H9 (cell line): Measurements from ENCODE around the gene MEPE. TPM values are rescaled to one million over a fixed set of nuclear protein-coding genes. Genes with fewer than 3 reads are reported as not detected.

ENCODE experiments used
- DNase-seq: peaks from one replicate; pipeline ENCODE4 v3.0.0-alpha.2; 2017
- H2AFZ ChIP-seq: one replicate; pipeline ENCODE4 v1.6.1; 2013; ENCODE audit warnings: mild to moderate bottlenecking, low read length, control low read depth, moderate library complexity
- H2AK5ac ChIP-seq: 2 replicates; pipeline ENCODE4 v1.6.1; 2013; ENCODE audit warnings: low read length, control low read depth, mixed read lengths; ENCODE audit not compliant: insufficient read length
- H2BK120ac ChIP-seq: one replicate; pipeline ENCODE4 v1.6.1; 2013; ENCODE audit warnings: low read depth, mild to moderate bottlenecking, low read length, control low read depth, inconsistent platforms; ENCODE audit not compliant: poor library complexity, severe bottlenecking
- H2BK12ac ChIP-seq: 2 replicates; pipeline ENCODE4 v1.6.1; 2013; ENCODE audit warnings: low read length, control low read depth, mixed read lengths, low read depth; ENCODE audit not compliant: insufficient read length
- H2BK15ac ChIP-seq: 2 replicates; pipeline ENCODE4 v1.6.1; 2013; ENCODE audit warnings: low read depth, low read length, control low read depth
- H2BK20ac ChIP-seq: one replicate; pipeline ENCODE4 v1.6.1; 2013; ENCODE audit warnings: low read depth, mild to moderate bottlenecking, low read length, control low read depth, inconsistent platforms; ENCODE audit not compliant: poor library complexity, severe bottlenecking
- H2BK5ac ChIP-seq: 2 replicates; pipeline ENCODE4 v1.6.1; 2013; ENCODE audit warnings: low read length, control low read depth, mixed read lengths; ENCODE audit not compliant: insufficient read length
- H3K14ac ChIP-seq: 2 replicates; pipeline ENCODE4 v1.6.1; 2013; ENCODE audit warnings: low read length, control low read depth; ENCODE audit not compliant: insufficient read depth
- H3K18ac ChIP-seq: 2 replicates; pipeline ENCODE4 v1.6.1; 2013; ENCODE audit warnings: low read depth, mild to moderate bottlenecking, mixed read lengths, low read length, control low read depth; ENCODE audit not compliant: insufficient read length
- H3K23ac ChIP-seq: 2 replicates; pipeline ENCODE4 v1.6.1; 2013; ENCODE audit warnings: low read length, control low read depth, mixed read lengths, low read depth; ENCODE audit not compliant: insufficient read length
- H3K23me2 ChIP-seq: 2 replicates; pipeline ENCODE4 v1.6.1; 2013; ENCODE audit warnings: low read depth, mild to moderate bottlenecking, mixed read lengths, low read length, control low read depth; ENCODE audit not compliant: insufficient read length, poor library complexity, severe bottlenecking
- H3K27ac ChIP-seq: 2 replicates; pipeline ENCODE4 v1.5.1; 2013; ENCODE audit warnings: low read length, control low read depth, mixed read lengths, low read depth; ENCODE audit not compliant: insufficient read length
- H3K27me3 ChIP-seq: 2 replicates; pipeline ENCODE4 v1.6.1; 2013; ENCODE audit warnings: low read length, control low read depth, inconsistent platforms; ENCODE audit not compliant: insufficient read depth
- H3K4ac ChIP-seq: 2 replicates; pipeline ENCODE4 v1.6.1; 2013; ENCODE audit warnings: low read depth, mild to moderate bottlenecking, control low read depth, inconsistent platforms, low read length, moderate library complexity
- H3K4me1 ChIP-seq: 2 replicates; pipeline ENCODE4 v1.6.1; 2013; ENCODE audit warnings: low read length, control low read depth, inconsistent platforms; ENCODE audit not compliant: insufficient read depth
- H3K4me2 ChIP-seq: 2 replicates; pipeline ENCODE4 v1.6.1; 2013; ENCODE audit warnings: low read length, control low read depth, mixed read lengths; ENCODE audit not compliant: insufficient read length, insufficient read depth
- H3K56ac ChIP-seq: 2 replicates; pipeline ENCODE4 v1.6.1; 2013; ENCODE audit warnings: low read depth, mild to moderate bottlenecking, mixed read lengths, low read length, control low read depth; ENCODE audit not compliant: insufficient read length
- H3K79me1 ChIP-seq: 2 replicates; pipeline ENCODE4 v1.6.1; 2013; ENCODE audit warnings: low read depth, mild to moderate bottlenecking, moderate library complexity, low read length, control low read depth, inconsistent platforms; ENCODE audit not compliant: insufficient read depth, poor library complexity, severe bottlenecking
- H3K79me2 ChIP-seq: 2 replicates; pipeline ENCODE4 v1.6.1; 2013; ENCODE audit warnings: low read length, control low read depth, inconsistent platforms; ENCODE audit not compliant: insufficient read depth
- H3K9ac ChIP-seq: 2 replicates; pipeline ENCODE4 v1.6.1; 2013; ENCODE audit warnings: low read length, control low read depth, mixed read lengths; ENCODE audit not compliant: insufficient read length; ENCODE audit errors: extremely low read depth
- H3K9me3 ChIP-seq: one replicate; pipeline ENCODE4 v1.6.1; 2013; ENCODE audit warnings: low read depth, low read length, inconsistent platforms; ENCODE audit not compliant: control insufficient read depth
- H3T11ph ChIP-seq: one replicate; pipeline ENCODE4 v1.6.1; 2013; ENCODE audit warnings: mild to moderate bottlenecking, low read length, control low read depth, inconsistent platforms
- H4K20me1 ChIP-seq: one replicate; pipeline ENCODE4 v1.6.1; 2013; ENCODE audit not compliant: control insufficient read depth, insufficient read length, insufficient read depth
- H4K5ac ChIP-seq: 2 replicates; pipeline ENCODE4 v1.6.1; 2013; ENCODE audit warnings: low read depth, mild to moderate bottlenecking, mixed read lengths, low read length, control low read depth; ENCODE audit not compliant: insufficient read length
- H4K8ac ChIP-seq: replicated peaks from 2 replicates; pipeline ENCODE4 v1.6.1; 2013; ENCODE audit warnings: low read length, control low read depth, mixed read lengths, low read depth; ENCODE audit not compliant: insufficient read length
- H4K91ac ChIP-seq: 2 replicates; pipeline ENCODE4 v1.6.1; 2013; ENCODE audit warnings: low read depth, mild to moderate bottlenecking, moderate library complexity, mixed read lengths, low read length, control low read depth; ENCODE audit not compliant: insufficient read length
- H3K27ac Mint-ChIP-seq, 3 experiments: 2 replicates in 2 of 3; 3 replicates in 1 of 3; pipeline ENCODE4 v1.8.0; 2020 to 2021; ENCODE audit warnings: mixed read lengths in 3 of 3, mild to moderate bottlenecking in 1 of 3, moderate library complexity in 1 of 3
- H3K27me3 Mint-ChIP-seq: 2 replicates; pipeline ENCODE4 v1.8.0; 2021; ENCODE audit warnings: low read depth, mild to moderate bottlenecking, moderate library complexity, mixed read lengths
- H3K36me3 Mint-ChIP-seq, 3 experiments: 2 replicates in 2 of 3; 3 replicates in 1 of 3; pipeline ENCODE4 v1.8.0; 2020 to 2021; ENCODE audit warnings: low read depth in 3 of 3, mixed read lengths in 3 of 3; ENCODE audit not compliant: insufficient read depth in 1 of 3
- H3K4me1 Mint-ChIP-seq, 2 experiments: 2 replicates each; pipeline ENCODE4 v1.8.0; 2020; ENCODE audit warnings: mixed read lengths in 2 of 2
- H3K4me3 Mint-ChIP-seq, 2 experiments: 2 replicates in 1 of 2; 3 replicates in 1 of 2; pipeline ENCODE4 v1.8.0; 2020 to 2021; ENCODE audit warnings: mild to moderate bottlenecking in 2 of 2, mixed read lengths in 2 of 2, moderate library complexity in 1 of 2
- H3K9me3 Mint-ChIP-seq, 2 experiments: 2 replicates in 1 of 2; 3 replicates in 1 of 2; pipeline ENCODE4 v1.8.0; 2020; ENCODE audit warnings: mild to moderate bottlenecking in 2 of 2, mixed read lengths in 2 of 2, moderate library complexity in 1 of 2
- WGBS: extraction: QIAGEN DNeasy Blood & Tissue Kit; methylation state at CpG from one replicate; pipeline ENCODE4 v1.1.7; 2013; ENCODE audit warnings: missing lambda C conversion rate, low lambda C conversion rate, mixed read lengths; ENCODE audit not compliant: insufficient read length; ENCODE audit errors: extremely low coverage; 5-methylcytosine and 5-hydroxymethylcytosine counted together
- total RNA-seq: library from RNA; stranded (reverse); gene quantifications from 2 replicates; pipeline ENCODE4 v1.2.1, GENCODE V29; 2021
- TF ChIP-seq, protein P1 (sequence below): fragments of 200-600 bp; sonication (generic); conservative IDR thresholded peaks from 3 replicates; pipeline ENCODE4 v1.8.0; 2021; ENCODE audit warnings: antibody characterized with exemption, mild to moderate bottlenecking

MEPE gene
- total RNA-seq, 1 experiment from 2014 or later = not detected

DNA sequence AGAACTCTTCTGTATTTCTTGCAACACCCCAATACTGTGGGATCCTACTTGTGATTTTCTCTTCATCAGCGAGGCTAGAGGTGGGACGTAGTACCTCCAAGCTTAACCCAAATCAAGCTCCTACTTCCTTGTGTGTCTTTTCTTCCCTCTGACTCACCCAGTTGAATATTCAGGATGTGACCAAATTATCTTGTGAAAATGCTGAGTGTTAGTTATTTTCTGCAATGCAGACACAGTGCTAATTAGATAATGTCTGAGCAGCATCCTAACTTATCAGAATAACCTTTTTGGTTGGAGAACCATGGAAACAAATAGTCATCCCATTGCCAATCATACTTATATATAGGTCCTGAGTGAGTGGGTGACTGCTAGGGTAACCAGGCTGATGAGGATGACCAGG lies 2.4 kb downstream of the MEPE start:
- H3K27ac Mint-ChIP-seq = no peak overlapping the region; a peak in 1 of 7 replicates

More for the DNA sequence above, 2.4 kb downstream of the MEPE start:
- Histone ChIP-seq H3K4me1 (no peaks in the 10 kb centered on the region), H2BK5ac (no peak overlapping the region), H3K79me1 (no peaks in the 10 kb centered on the region), H4K8ac (no peak overlapping the region), H3K23ac (no peak overlapping the region), H3K27me3 (no peaks in the 10 kb centered on the region), H3K9me3 (no peaks in the 10 kb centered on the region), H3T11ph (no peak overlapping the region), H2BK12ac (no peak overlapping the region), H3K4me2 (no peak overlapping the region), H3K9ac (no peak overlapping the region), H2AK5ac (no peak overlapping the region), H4K91ac (no peak overlapping the region), H2BK20ac (no peak overlapping the region), H3K14ac (no peak overlapping the region), H2AFZ (no peak overlapping the region), H3K27ac (no peak overlapping the region), H3K18ac (no peak overlapping the region), H3K23me2 (no peaks in the 10 kb centered on the region), H4K20me1 (no peaks in the 10 kb centered on the region), H4K5ac (no peak overlapping the region), H2BK120ac (no peak overlapping the region), H3K4ac (no peak overlapping the region), H3K56ac (no peak overlapping the region), H2BK15ac (no peak overlapping the region), H3K79me2 (no peaks in the 10 kb centered on the region)
- TF ChIP-seq, protein P1, sequence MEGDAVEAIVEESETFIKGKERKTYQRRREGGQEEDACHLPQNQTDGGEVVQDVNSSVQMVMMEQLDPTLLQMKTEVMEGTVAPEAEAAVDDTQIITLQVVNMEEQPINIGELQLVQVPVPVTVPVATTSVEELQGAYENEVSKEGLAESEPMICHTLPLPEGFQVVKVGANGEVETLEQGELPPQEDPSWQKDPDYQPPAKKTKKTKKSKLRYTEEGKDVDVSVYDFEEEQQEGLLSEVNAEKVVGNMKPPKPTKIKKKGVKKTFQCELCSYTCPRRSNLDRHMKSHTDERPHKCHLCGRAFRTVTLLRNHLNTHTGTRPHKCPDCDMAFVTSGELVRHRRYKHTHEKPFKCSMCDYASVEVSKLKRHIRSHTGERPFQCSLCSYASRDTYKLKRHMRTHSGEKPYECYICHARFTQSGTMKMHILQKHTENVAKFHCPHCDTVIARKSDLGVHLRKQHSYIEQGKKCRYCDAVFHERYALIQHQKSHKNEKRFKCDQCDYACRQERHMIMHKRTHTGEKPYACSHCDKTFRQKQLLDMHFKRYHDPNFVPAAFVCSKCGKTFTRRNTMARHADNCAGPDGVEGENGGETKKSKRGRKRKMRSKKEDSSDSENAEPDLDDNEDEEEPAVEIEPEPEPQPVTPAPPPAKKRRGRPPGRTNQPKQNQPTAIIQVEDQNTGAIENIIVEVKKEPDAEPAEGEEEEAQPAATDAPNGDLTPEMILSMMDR = no peak
- Mint-ChIP-seq H3K4me3 (no peak overlapping the region), H3K9me3 (no peaks in the 10 kb centered on the region), H3K27me3 (no peaks in the 10 kb centered on the region), H3K4me1 (peaks cover 21 to 32% of the 10 kb centered on the region in 2 experiments), H3K36me3 (peaks cover 0 to 5% (median 0%) of the 10 kb centered on the region in 3 experiments; a peak in 1 of 7 replicates)
- WGBS = no CpG with 5 or more reads among the region's 2 CpGs
- DNase-seq = no peak
